SK-N-SH treated with all-trans-retinoic acid at 6 μM for 48 hours (cell line): ENCODE results near the gene PDE7B.

Experiments used
- ATAC-seq: fragments of 200-7000 bp; cut with Tn5 transposase; 3 replicates; pipeline ENCODE4 v1.9.1; 2020; ENCODE audit warnings: mild to moderate bottlenecking, moderate library complexity
- ARNTL ChIP-seq: fragments of 450-650 bp; formaldehyde crosslinking; IDR thresholded peaks from 2 replicates; pipeline ENCODE4 v1.5.0; 2020; ENCODE audit warnings: low read depth, mild to moderate bottlenecking, moderate library complexity, borderline replicate concordance
- BACH2 ChIP-seq: fragments of 250-450 bp; sonication (Bioruptor Pico); IDR thresholded peaks from 2 replicates; pipeline ENCODE4 v1.9.0; 2021; ENCODE audit warnings: mild to moderate bottlenecking, borderline replicate concordance
- CSDC2 ChIP-seq: fragments of 250-450 bp; sonication (Bioruptor Pico); IDR thresholded peaks from 2 replicates; pipeline ENCODE4 v1.5.0; 2020; ENCODE audit warnings: mild to moderate bottlenecking, moderate library complexity
- ESRRG ChIP-seq: fragments of 250-450 bp; sonication (Bioruptor Pico); IDR thresholded peaks from 2 replicates; pipeline ENCODE4 v1.6.1; 2021; ENCODE audit warnings: mild to moderate bottlenecking
- GLIS3 ChIP-seq: fragments of 250-450 bp; sonication (Bioruptor Pico); IDR thresholded peaks from 2 replicates; pipeline ENCODE4 v1.5.0; 2020; ENCODE audit warnings: mild to moderate bottlenecking, moderate library complexity
- ISL1 ChIP-seq: fragments of 250-450 bp; sonication (Bioruptor Pico); IDR thresholded peaks from 2 replicates; pipeline ENCODE4 v2.1.2; 2022; ENCODE audit warnings: mild to moderate bottlenecking, moderate library complexity
- OSR1 ChIP-seq: fragments of 250-450 bp; sonication (Bioruptor Pico); IDR thresholded peaks from 2 replicates; pipeline ENCODE4 v1.8.0; 2022; ENCODE audit warnings: moderate library complexity, mild to moderate bottlenecking, inconsistent platforms
- PPARA ChIP-seq: fragments of 250-450 bp; sonication (Bioruptor Pico); IDR thresholded peaks from 2 replicates; pipeline ENCODE4 v1.5.0; 2020; ENCODE audit warnings: mild to moderate bottlenecking, borderline replicate concordance
- RARB ChIP-seq: fragments of 250-450 bp; sonication (Bioruptor Pico); IDR thresholded peaks from 2 replicates; pipeline ENCODE4 v1.8.0; 2021; ENCODE audit warnings: mild to moderate bottlenecking, moderate library complexity
- SNAI2 ChIP-seq: fragments of 250-450 bp; sonication (Bioruptor Pico); IDR thresholded peaks from 2 replicates; pipeline ENCODE4 v1.5.0; 2020; ENCODE audit warnings: mild to moderate bottlenecking, moderate library complexity
- TCF4 ChIP-seq: fragments of 250-450 bp; sonication (Bioruptor Pico); IDR thresholded peaks from 2 replicates; pipeline ENCODE4 v1.8.0; 2021; ENCODE audit warnings: mild to moderate bottlenecking, moderate library complexity, borderline replicate concordance
- TOX ChIP-seq: fragments of 250-450 bp; sonication (Bioruptor Pico); IDR thresholded peaks from 2 replicates; pipeline ENCODE4 v1.8.0; 2021; ENCODE audit warnings: mild to moderate bottlenecking, moderate library complexity, borderline replicate concordance
- ZC3H10 ChIP-seq: fragments of 250-450 bp; sonication (Bioruptor Pico); IDR thresholded peaks from 2 replicates; pipeline ENCODE4 v1.5.1; 2021; ENCODE audit warnings: mild to moderate bottlenecking, moderate library complexity
- ZFP3 ChIP-seq: fragments of 250-450 bp; sonication (Bioruptor Pico); IDR thresholded peaks from 2 replicates; pipeline ENCODE4 v1.5.0; 2020; ENCODE audit warnings: mild to moderate bottlenecking, moderate library complexity
- ZFP30 ChIP-seq: fragments of 450-650 bp; formaldehyde crosslinking; IDR thresholded peaks from 2 replicates; pipeline ENCODE4 v1.5.0; 2022; ENCODE audit warnings: mild to moderate bottlenecking, moderate library complexity
- ZNF565 ChIP-seq: fragments of 450-650 bp; formaldehyde crosslinking; conservative IDR thresholded peaks from 2 replicates; pipeline ENCODE4 v1.5.0; 2020; ENCODE audit warnings: low read depth, mild to moderate bottlenecking, moderate library complexity
- ZNF8 ChIP-seq: fragments of 450-650 bp; formaldehyde crosslinking; IDR thresholded peaks from 2 replicates; pipeline ENCODE4 v1.5.0; 2020; ENCODE audit warnings: mild to moderate bottlenecking, moderate library complexity
- TF ChIP-seq, protein P1 (sequence below): fragments of 250-450 bp; sonication (Bioruptor Pico); IDR thresholded peaks from 2 replicates; pipeline ENCODE4 v1.8.0; 2021; ENCODE audit warnings: low read depth, mild to moderate bottlenecking, moderate library complexity, borderline replicate concordance
- TF ChIP-seq, protein P2 (sequence below): fragments of 250-450 bp; sonication (Bioruptor Pico); IDR thresholded peaks from 2 replicates; pipeline ENCODE4 v1.5.1; 2020; ENCODE audit warnings: low read depth, mild to moderate bottlenecking, moderate library complexity
- TF ChIP-seq, protein P3 (sequence below): fragments of 250-450 bp; sonication (Bioruptor Pico); IDR thresholded peaks from 2 replicates; pipeline ENCODE4 v1.5.0; 2020; ENCODE audit warnings: mild to moderate bottlenecking, moderate library complexity
- TF ChIP-seq, protein P4 (sequence below): fragments of 250-450 bp; sonication (Bioruptor Pico); IDR thresholded peaks from 2 replicates; pipeline ENCODE4 v1.8.0; 2020; ENCODE audit warnings: mild to moderate bottlenecking, moderate library complexity, borderline replicate concordance

PDE7B gene

GRCh38 chr6:136118787-136119186, 267.3 kb downstream of the PDE7B start:
- ATAC-seq: no peak
- TF ChIP-seq, protein P1, sequence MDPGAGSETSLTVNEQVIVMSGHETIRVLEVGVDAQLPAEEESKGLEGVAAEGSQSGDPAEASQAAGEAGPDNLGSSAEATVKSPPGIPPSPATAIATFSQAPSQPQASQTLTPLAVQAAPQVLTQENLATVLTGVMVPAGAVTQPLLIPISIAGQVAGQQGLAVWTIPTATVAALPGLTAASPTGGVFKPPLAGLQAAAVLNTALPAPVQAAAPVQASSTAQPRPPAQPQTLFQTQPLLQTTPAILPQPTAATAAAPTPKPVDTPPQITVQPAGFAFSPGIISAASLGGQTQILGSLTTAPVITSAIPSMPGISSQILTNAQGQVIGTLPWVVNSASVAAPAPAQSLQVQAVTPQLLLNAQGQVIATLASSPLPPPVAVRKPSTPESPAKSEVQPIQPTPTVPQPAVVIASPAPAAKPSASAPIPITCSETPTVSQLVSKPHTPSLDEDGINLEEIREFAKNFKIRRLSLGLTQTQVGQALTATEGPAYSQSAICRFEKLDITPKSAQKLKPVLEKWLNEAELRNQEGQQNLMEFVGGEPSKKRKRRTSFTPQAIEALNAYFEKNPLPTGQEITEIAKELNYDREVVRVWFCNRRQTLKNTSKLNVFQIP (CRISPR knock-in tag): no peak
- no peak for TF ChIP-seq TOX (CRISPR knock-in tag)
- TF ChIP-seq ISL1 (CRISPR knock-in tag): no peak
- TF ChIP-seq ESRRG (CRISPR knock-in tag): no peak
- TF ChIP-seq ARNTL (CRISPR knock-in tag): no peak
- no peak for TF ChIP-seq BACH2 (CRISPR knock-in tag)

DNA sequence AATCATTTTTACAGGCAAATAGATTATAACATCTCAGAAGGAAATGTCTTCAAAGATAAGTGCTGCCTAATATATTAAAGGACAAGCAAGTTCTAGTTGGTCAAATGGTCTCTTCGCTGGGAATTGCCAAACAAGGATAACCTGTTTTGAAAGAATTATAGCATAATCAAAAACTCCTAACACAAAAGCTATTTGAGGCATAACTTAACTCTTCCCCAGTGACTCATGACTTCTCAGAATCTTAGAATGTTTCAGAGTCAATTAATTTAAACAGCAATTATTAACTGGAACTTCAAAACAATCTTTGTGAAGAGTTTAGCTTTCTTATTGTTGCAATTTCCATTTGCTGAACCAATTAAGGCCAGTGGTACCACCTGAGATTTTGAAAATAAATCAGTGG, 272.0 kb downstream of the PDE7B start:
- ATAC-seq: peak; percentile 82
- peak; percentile 81; the same call in 1 of the 2 replicates for TF ChIP-seq TOX (CRISPR knock-in tag)
- TF ChIP-seq ZC3H10 (CRISPR knock-in tag): peak; percentile 97
- peak; percentile 74 for TF ChIP-seq ISL1 (CRISPR knock-in tag)
- no peak for TF ChIP-seq CSDC2 (CRISPR knock-in tag)
- TF ChIP-seq ZFP30 (CRISPR knock-in tag): no peak
- peak; percentile 23; the same call in 1 of the 2 replicates for TF ChIP-seq RARB

- no peak for TF ChIP-seq ARNTL (CRISPR knock-in tag)
- no peak for TF ChIP-seq ZC3H10 (CRISPR knock-in tag)
- TF ChIP-seq, protein P1 (CRISPR knock-in tag): no peak
- TF ChIP-seq ZFP30 (CRISPR knock-in tag): no peak
- TF ChIP-seq, protein P2, sequence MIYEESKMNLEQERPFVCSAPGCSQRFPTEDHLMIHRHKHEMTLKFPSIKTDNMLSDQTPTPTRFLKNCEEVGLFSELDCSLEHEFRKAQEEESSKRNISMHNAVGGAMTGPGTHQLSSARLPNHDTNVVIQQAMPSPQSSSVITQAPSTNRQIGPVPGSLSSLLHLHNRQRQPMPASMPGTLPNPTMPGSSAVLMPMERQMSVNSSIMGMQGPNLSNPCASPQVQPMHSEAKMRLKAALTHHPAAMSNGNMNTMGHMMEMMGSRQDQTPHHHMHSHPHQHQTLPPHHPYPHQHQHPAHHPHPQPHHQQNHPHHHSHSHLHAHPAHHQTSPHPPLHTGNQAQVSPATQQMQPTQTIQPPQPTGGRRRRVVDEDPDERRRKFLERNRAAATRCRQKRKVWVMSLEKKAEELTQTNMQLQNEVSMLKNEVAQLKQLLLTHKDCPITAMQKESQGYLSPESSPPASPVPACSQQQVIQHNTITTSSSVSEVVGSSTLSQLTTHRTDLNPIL (CRISPR knock-in tag): no peak
- TF ChIP-seq ESRRG (CRISPR knock-in tag): no peak
- TF ChIP-seq CSDC2 (CRISPR knock-in tag): no peak
- TF ChIP-seq GLIS3: no peak
- TF ChIP-seq, protein P3, sequence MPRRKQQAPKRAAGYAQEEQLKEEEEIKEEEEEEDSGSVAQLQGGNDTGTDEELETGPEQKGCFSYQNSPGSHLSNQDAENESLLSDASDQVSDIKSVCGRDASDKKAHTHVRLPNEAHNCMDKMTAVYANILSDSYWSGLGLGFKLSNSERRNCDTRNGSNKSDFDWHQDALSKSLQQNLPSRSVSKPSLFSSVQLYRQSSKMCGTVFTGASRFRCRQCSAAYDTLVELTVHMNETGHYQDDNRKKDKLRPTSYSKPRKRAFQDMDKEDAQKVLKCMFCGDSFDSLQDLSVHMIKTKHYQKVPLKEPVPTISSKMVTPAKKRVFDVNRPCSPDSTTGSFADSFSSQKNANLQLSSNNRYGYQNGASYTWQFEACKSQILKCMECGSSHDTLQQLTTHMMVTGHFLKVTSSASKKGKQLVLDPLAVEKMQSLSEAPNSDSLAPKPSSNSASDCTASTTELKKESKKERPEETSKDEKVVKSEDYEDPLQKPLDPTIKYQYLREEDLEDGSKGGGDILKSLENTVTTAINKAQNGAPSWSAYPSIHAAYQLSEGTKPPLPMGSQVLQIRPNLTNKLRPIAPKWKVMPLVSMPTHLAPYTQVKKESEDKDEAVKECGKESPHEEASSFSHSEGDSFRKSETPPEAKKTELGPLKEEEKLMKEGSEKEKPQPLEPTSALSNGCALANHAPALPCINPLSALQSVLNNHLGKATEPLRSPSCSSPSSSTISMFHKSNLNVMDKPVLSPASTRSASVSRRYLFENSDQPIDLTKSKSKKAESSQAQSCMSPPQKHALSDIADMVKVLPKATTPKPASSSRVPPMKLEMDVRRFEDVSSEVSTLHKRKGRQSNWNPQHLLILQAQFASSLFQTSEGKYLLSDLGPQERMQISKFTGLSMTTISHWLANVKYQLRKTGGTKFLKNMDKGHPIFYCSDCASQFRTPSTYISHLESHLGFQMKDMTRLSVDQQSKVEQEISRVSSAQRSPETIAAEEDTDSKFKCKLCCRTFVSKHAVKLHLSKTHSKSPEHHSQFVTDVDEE: no peak
- TF ChIP-seq ZNF8 (CRISPR knock-in tag): no peak
- no peak for TF ChIP-seq TCF4 (CRISPR knock-in tag)
- no peak for TF ChIP-seq BACH2 (CRISPR knock-in tag)
- TF ChIP-seq ZFP3: no peak
- TF ChIP-seq PPARA (CRISPR knock-in tag): no peak
- TF ChIP-seq ZNF565 (CRISPR knock-in tag): no peak
- no peak for TF ChIP-seq ISL1 (CRISPR knock-in tag)
- no peak for TF ChIP-seq SNAI2 (CRISPR knock-in tag)
- no peak for TF ChIP-seq RARB
- no peak for TF ChIP-seq OSR1 (CRISPR knock-in tag)
- no peak for ATAC-seq
Measured at GRCh38 chr6:136125585-136125984, 274.1 kb downstream of the PDE7B start.

- ATAC-seq: no peak
- TF ChIP-seq ARNTL (CRISPR knock-in tag): no peak
- TF ChIP-seq, protein P2 (CRISPR knock-in tag): no peak
- TF ChIP-seq, protein P4, sequence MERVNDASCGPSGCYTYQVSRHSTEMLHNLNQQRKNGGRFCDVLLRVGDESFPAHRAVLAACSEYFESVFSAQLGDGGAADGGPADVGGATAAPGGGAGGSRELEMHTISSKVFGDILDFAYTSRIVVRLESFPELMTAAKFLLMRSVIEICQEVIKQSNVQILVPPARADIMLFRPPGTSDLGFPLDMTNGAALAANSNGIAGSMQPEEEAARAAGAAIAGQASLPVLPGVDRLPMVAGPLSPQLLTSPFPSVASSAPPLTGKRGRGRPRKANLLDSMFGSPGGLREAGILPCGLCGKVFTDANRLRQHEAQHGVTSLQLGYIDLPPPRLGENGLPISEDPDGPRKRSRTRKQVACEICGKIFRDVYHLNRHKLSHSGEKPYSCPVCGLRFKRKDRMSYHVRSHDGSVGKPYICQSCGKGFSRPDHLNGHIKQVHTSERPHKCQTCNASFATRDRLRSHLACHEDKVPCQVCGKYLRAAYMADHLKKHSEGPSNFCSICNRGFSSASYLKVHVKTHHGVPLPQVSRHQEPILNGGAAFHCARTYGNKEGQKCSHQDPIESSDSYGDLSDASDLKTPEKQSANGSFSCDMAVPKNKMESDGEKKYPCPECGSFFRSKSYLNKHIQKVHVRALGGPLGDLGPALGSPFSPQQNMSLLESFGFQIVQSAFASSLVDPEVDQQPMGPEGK (CRISPR knock-in tag): no peak
- TF ChIP-seq GLIS3: no peak
- TF ChIP-seq ESRRG (CRISPR knock-in tag): no peak
- no peak for TF ChIP-seq ZC3H10 (CRISPR knock-in tag)
- TF ChIP-seq, protein P1 (CRISPR knock-in tag): no peak
- TF ChIP-seq ZFP30 (CRISPR knock-in tag): no peak
- no peak for TF ChIP-seq ZNF8 (CRISPR knock-in tag)
- TF ChIP-seq, all 23 proteins: peak for 0
Measured at GRCh38 chr6:136127873-136128272, 276.4 kb downstream of the PDE7B start.
